Gastrocnemius medialis (tissue), 4 donors: ENCODE data around the gene DMGDH.

Experiments used
- CTCF ChIP-seq, 5 experiments: fragments of 450-650 bp in 3 of 5; fragments of 200-600 bp in 2 of 5; sonication (generic) in 2 of 5; IDR thresholded peaks in 4 of 5; conservative IDR thresholded peaks in 1 of 5; 1 replicate in 4 of 5; 2 replicates in 1 of 5; pipeline ENCODE4 v1.5.1; 2016 to 2019; ENCODE audit warnings: antibody characterized with exemption in 5 of 5, mild to moderate bottlenecking in 3 of 5, moderate library complexity in 3 of 5
- POLR2A ChIP-seq, 2 donors: fragments of 450-650 bp; IDR thresholded peaks; one replicate each; pipeline ENCODE4 v1.6.1; 2017; ENCODE audit warnings: antibody characterized with exemption in 2 of 2, mild to moderate bottlenecking in 2 of 2, moderate library complexity in 2 of 2

- TF ChIP-seq CTCF (IDR thresholded peaks at IDR 0.05 in 4 of 5, conservative IDR thresholded peaks at IDR 0.05 in 1 of 5) (no peak), POLR2A (IDR thresholded peaks at IDR 0.05) (no peak)
Measured at GRCh38 chr5:79093762-79094161, 24.3 kb upstream of the DMGDH start.
